ENCODE results near the gene TINCR.
"Not testable (repeated sequence)": the region's sequence is repeated elsewhere in the genome, so short reads cannot be mapped to it uniquely, and the experiment has no call there.

The TINCR gene

GRCh38 chr19:5547881-5548280 is 19.9 kb downstream of the TINCR start:
- H3K4me1 Mint-ChIP-seq = no peaks in the 10 kb centered on the region
- no peak overlapping the region for H3K27ac Mint-ChIP-seq
- no peaks in the 10 kb centered on the region for H3K36me3 Mint-ChIP-seq
- H3K27me3 Mint-ChIP-seq = peaks cover 3% of the 10 kb centered on the region
- no peak overlapping the region for H3K4me3 Mint-ChIP-seq
- H3K9me3 Mint-ChIP-seq = no peaks in the 10 kb centered on the region

- no peak overlapping the region for H3K27ac Mint-ChIP-seq
- H3K9me3 Mint-ChIP-seq = no peaks in the 10 kb centered on the region
- no peaks in the 10 kb centered on the region for H3K36me3 Mint-ChIP-seq
- H3K27me3 Mint-ChIP-seq = peaks cover 3% of the 10 kb centered on the region
- no peak overlapping the region for H3K4me3 Mint-ChIP-seq
- H3K4me1 Mint-ChIP-seq = no peaks in the 10 kb centered on the region
These were observed 21.8 kb downstream of the TINCR start for GRCh38 chr19:5545984-5546383.

GRCh38 chr19:5545051-5545450 is 22.7 kb downstream of the TINCR start:
- H3K4me3 Mint-ChIP-seq = no peak overlapping the region
- H3K4me1 Mint-ChIP-seq = no peaks in the 10 kb centered on the region
- no peaks in the 10 kb centered on the region for H3K9me3 Mint-ChIP-seq
- no peak overlapping the region for H3K27ac Mint-ChIP-seq
- H3K27me3 Mint-ChIP-seq = peaks cover 3% of the 10 kb centered on the region
- H3K36me3 Mint-ChIP-seq = no peaks in the 10 kb centered on the region

GRCh38 chr19:5542665-5543064 is 25.1 kb downstream of the TINCR start:
- no peaks in the 10 kb centered on the region for H3K36me3 Mint-ChIP-seq
- H3K27ac Mint-ChIP-seq = no peak overlapping the region
- no peak overlapping the region for H3K4me3 Mint-ChIP-seq
- no peaks in the 10 kb centered on the region for H3K4me1 Mint-ChIP-seq
- H3K27me3 Mint-ChIP-seq = peaks cover 9% of the 10 kb centered on the region
- no peaks in the 10 kb centered on the region for H3K9me3 Mint-ChIP-seq

- Mint-ChIP-seq H3K9me3 (no peaks in the 10 kb centered on the region), H3K27ac (no peak overlapping the region), H3K27me3 (peaks cover 11% of the 10 kb centered on the region), H3K36me3 (no peaks in the 10 kb centered on the region), H3K4me1 (no peaks in the 10 kb centered on the region), H3K4me3 (no peak overlapping the region)
These were observed 26.3 kb downstream of the TINCR start for GRCh38 chr19:5541456-5541855.

- Mint-ChIP-seq H3K4me3 (no peak overlapping the region), H3K4me1 (no peaks in the 10 kb centered on the region), H3K27me3 (peaks cover 17% of the 10 kb centered on the region), H3K36me3 (no peaks in the 10 kb centered on the region), H3K9me3 (peaks cover under 1% of the 10 kb centered on the region), H3K27ac (no peak overlapping the region)
These were observed 27.5 kb downstream of the TINCR start for GRCh38 chr19:5540208-5540607.

GRCh38 chr19:5537870-5538269 is 29.9 kb downstream of the TINCR start:
- Mint-ChIP-seq H3K27ac (no peak overlapping the region), H3K4me3 (no peak overlapping the region), H3K36me3 (peaks cover 7% of the 10 kb centered on the region), H3K4me1 (no peaks in the 10 kb centered on the region), H3K9me3 (peaks cover 10% of the 10 kb centered on the region), H3K27me3 (peaks cover 25% of the 10 kb centered on the region)

GRCh38 chr19:5536982-5537579 is 30.7 kb downstream of the TINCR start:
- Mint-ChIP-seq H3K27me3 (peaks cover 25% of the 10 kb centered on the region), H3K9me3 (peaks cover 10% of the 10 kb centered on the region)
- H3K4me3 Mint-ChIP-seq, H3K27ac Mint-ChIP-seq, H3K36me3 Mint-ChIP-seq, H3K4me1 Mint-ChIP-seq: not testable (repeated sequence)

GRCh38 chr19:5536337-5536894 is 31.3 kb downstream of the TINCR start:
- Mint-ChIP-seq H3K4me1 (no peaks in the 10 kb centered on the region), H3K9me3 (peaks cover 10% of the 10 kb centered on the region), H3K27me3 (peaks cover 25% of the 10 kb centered on the region), H3K27ac (no peak overlapping the region), H3K36me3 (peaks cover 7% of the 10 kb centered on the region), H3K4me3 (no peak overlapping the region)

GRCh38 chr19:5534787-5535586 is 32.8 kb downstream of the TINCR start:
- Mint-ChIP-seq H3K27ac (no peak overlapping the region), H3K27me3 (peaks cover 25% of the 10 kb centered on the region), H3K4me3 (no peak overlapping the region), H3K4me1 (no peaks in the 10 kb centered on the region), H3K9me3 (peaks cover 10% of the 10 kb centered on the region), H3K36me3 (peaks cover 7% of the 10 kb centered on the region)

- no peak overlapping the region for H3K4me3 Mint-ChIP-seq
- no peak overlapping the region for H3K27ac Mint-ChIP-seq
- peaks cover 25% of the 10 kb centered on the region for H3K27me3 Mint-ChIP-seq
- H3K4me1 Mint-ChIP-seq = no peaks in the 10 kb centered on the region
- peaks cover 10% of the 10 kb centered on the region for H3K9me3 Mint-ChIP-seq
- H3K36me3 Mint-ChIP-seq = peaks cover 7% of the 10 kb centered on the region
These were observed 34.5 kb downstream of the TINCR start for GRCh38 chr19:5533257-5533656.

- Mint-ChIP-seq H3K36me3 (peaks cover 7% of the 10 kb centered on the region), H3K27me3 (peaks cover 21% of the 10 kb centered on the region), H3K9me3 (peaks cover 10% of the 10 kb centered on the region), H3K4me1 (no peaks in the 10 kb centered on the region), H3K4me3 (no peak overlapping the region), H3K27ac (no peak overlapping the region)
These were observed 37.1 kb downstream of the TINCR start for GRCh38 chr19:5530701-5531100.

- no peak overlapping the region for H3K27ac Mint-ChIP-seq
- no peaks in the 10 kb centered on the region for H3K9me3 Mint-ChIP-seq
- no peaks in the 10 kb centered on the region for H3K4me1 Mint-ChIP-seq
- H3K36me3 Mint-ChIP-seq = no peaks in the 10 kb centered on the region
- peaks cover 18% of the 10 kb centered on the region for H3K27me3 Mint-ChIP-seq
- no peak overlapping the region for H3K4me3 Mint-ChIP-seq
These were observed 41.1 kb downstream of the TINCR start for GRCh38 chr19:5526691-5527090.

- Mint-ChIP-seq H3K27ac (no peak overlapping the region), H3K4me3 (no peak overlapping the region), H3K9me3 (no peaks in the 10 kb centered on the region), H3K4me1 (no peaks in the 10 kb centered on the region), H3K27me3 (peaks cover 21% of the 10 kb centered on the region), H3K36me3 (no peaks in the 10 kb centered on the region)
These were observed 43.7 kb downstream of the TINCR start for GRCh38 chr19:5524081-5524480.

- Mint-ChIP-seq H3K4me1 (no peaks in the 10 kb centered on the region), H3K27me3 (peaks cover 25% of the 10 kb centered on the region), H3K27ac (no peak overlapping the region), H3K9me3 (no peaks in the 10 kb centered on the region), H3K4me3 (no peak overlapping the region), H3K36me3 (no peaks in the 10 kb centered on the region)
These were observed 45.6 kb downstream of the TINCR start for GRCh38 chr19:5522106-5522505.

GRCh38 chr19:5520501-5520900 is 47.3 kb downstream of the TINCR start:
- H3K9me3 Mint-ChIP-seq = peaks cover 15% of the 10 kb centered on the region
- no peak overlapping the region for H3K27ac Mint-ChIP-seq
- no peaks in the 10 kb centered on the region for H3K4me1 Mint-ChIP-seq
- peaks cover 3% of the 10 kb centered on the region for H3K36me3 Mint-ChIP-seq
- peaks cover 22% of the 10 kb centered on the region for H3K27me3 Mint-ChIP-seq
- H3K4me3 Mint-ChIP-seq = no peak overlapping the region
